AG09309 (cell line): ENCODE measurements around the gene IFITM5.

Experiments
- DNase-seq: peaks from one replicate; pipeline ENCODE4 v3.0.0-alpha.2; 2010; ENCODE audit warnings: low read depth
- H3K4me3 ChIP-seq: 2 replicates; pipeline ENCODE4 v1.5.1; 2011; ENCODE audit warnings: mild to moderate bottlenecking, low read depth, low read length, moderate library complexity; ENCODE audit not compliant: control insufficient read depth
- CTCF ChIP-seq: IDR thresholded peaks from 2 replicates; pipeline ENCODE4 v1.5.1; 2011; ENCODE audit warnings: mild to moderate bottlenecking, low read depth, low read length, inconsistent platforms; ENCODE audit not compliant: insufficient read depth, control insufficient read depth; ENCODE audit errors: missing control alignments

Gene IFITM5

GRCh38 chr11:297051-297585 lies 2.2 kb downstream of the IFITM5 start:
- DNase-seq, result no peak
- no peak for TF ChIP-seq CTCF
- no peak overlapping the region for H3K4me3 ChIP-seq

- no peak overlapping the region for H3K4me3 ChIP-seq
- no peak for TF ChIP-seq CTCF
- DNase-seq, result no peak
Measured at GRCh38 chr11:296171-297050, 2.9 kb downstream of the IFITM5 start.

GRCh38 chr11:295351-296170 lies 3.8 kb downstream of the IFITM5 start:
- no peak for DNase-seq
- no peak for TF ChIP-seq CTCF
- H3K4me3 ChIP-seq, result no peak overlapping the region

- no peak overlapping the region for H3K4me3 ChIP-seq
- no peak for DNase-seq
- no peak for TF ChIP-seq CTCF
Measured at GRCh38 chr11:294780-295179, 4.5 kb downstream of the IFITM5 start.

DNA sequence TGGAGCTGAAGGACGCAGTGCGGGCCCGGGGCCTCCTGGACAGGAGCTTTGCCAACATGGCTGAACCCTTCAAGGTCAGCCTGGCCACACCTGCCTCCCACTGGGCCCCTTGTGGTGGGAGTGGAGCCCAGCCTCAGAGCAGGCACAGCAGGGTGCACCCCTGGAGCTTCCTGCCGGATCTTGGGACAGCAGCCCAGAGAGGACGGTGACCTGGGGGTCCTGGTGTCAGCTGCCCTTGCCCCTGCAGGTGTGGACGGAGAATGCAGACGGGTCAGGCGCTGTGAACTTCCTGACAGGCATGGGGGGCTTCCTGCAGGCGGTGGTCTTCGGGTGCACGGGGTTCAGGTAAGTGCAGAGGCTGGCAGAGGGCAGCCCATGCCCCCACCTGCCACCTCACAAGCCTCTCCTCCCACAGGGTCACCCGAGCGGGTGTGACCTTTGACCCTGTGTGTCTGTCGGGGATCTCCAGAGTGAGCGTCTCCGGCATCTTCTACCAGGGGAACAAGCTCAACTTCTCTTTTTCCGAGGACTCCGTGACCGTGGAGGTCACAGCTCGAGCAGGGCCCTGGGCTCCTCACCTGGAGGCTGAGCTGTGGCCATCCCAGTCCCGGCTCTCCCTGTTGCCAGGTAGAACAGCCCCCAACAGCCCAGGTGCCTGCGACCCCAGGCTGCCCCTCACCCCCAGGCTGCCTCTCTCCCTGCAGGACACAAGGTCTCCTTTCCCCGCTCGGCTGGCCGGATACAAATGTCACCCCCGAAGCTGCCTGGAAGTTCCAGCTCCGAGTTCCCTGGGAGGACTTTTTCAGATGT lies 5.3 kb downstream of the IFITM5 start:
- TF ChIP-seq CTCF, result no peak
- DNase-seq, result no peak
- no peak overlapping the region for H3K4me3 ChIP-seq
